OCI-LY3 (cell line): Measurements from ENCODE around the gene MRPL58.

Experiments used
- CTCF ChIP-seq: fragments of 200-600, 300-600 bp; sonication (generic); IDR thresholded peaks from 2 replicates; pipeline ENCODE4 v1.5.1; 2014; ENCODE audit warnings: antibody characterized with exemption, low read length, low read depth
- EZH2phosphoT487 ChIP-seq: fragments of 200-600 bp; shearing (Covaris generic); IDR thresholded peaks from 2 replicates; pipeline ENCODE4 v1.6.1; 2018; ENCODE audit warnings: antibody characterized with exemption, mixed run types, low read depth

DNA sequence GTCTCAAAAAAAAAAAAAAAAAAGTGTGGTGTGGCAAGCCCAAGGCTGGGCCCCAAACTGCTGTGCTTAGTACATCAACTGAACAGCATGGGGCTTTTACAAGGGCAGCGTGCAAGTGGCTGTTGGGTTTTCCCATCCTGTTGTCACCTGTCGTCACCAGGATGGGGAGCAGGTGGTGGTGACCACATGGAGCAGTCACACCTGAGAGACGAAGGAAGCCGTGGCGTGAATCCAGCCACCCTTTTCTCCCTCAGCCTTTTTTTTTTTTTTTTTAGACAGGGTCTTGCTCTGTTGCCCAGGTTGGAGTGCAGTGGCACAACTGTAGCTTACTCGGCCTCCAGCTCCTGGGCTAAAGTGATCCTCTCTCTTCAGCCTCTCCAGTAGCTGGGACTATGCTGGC, 4.1 kb upstream of the MRPL58 start:
- no peak for TF ChIP-seq CTCF
- TF ChIP-seq EZH2phosphoT487: no peak
